Lung (tissue), 12 donors: ENCODE data around the gene ATG7. TPM values are rescaled to one million over a fixed set of nuclear protein-coding genes. Genes with fewer than 3 reads are reported as not detected.

Experiments used
- ATAC-seq: fragments of 200-7000 bp; cut with Tn5 transposase; one replicate; pipeline ENCODE4 v1.9.1; 2020; ENCODE audit warnings: moderate number of reproducible peaks; ENCODE audit not compliant: insufficient read depth, low FRiP score
- DNase-seq, 3 donors: peaks; one replicate each; pipeline ENCODE4 v3.0.0-alpha.2; 2013 to 2017
- H3K27ac ChIP-seq, 2 donors: one replicate each; pipeline ENCODE4 v1.5.1; 2013; ENCODE audit warnings: mild to moderate bottlenecking in 2 of 2, moderate library complexity in 2 of 2, control low read depth in 1 of 2, inconsistent platforms in 1 of 2, low read depth in 1 of 2, low read length in 1 of 2
- H3K27me3 ChIP-seq, 3 donors: one replicate each; pipeline ENCODE4 v1.5.1; 2013; ENCODE audit warnings: low read length in 2 of 3; ENCODE audit not compliant: control insufficient read depth in 3 of 3, insufficient read depth in 3 of 3
- H3K36me3 ChIP-seq, 4 donors: one replicate each; pipeline ENCODE4 v1.5.1; 2013; ENCODE audit warnings: low read length in 4 of 4, mild to moderate bottlenecking in 1 of 4, moderate library complexity in 1 of 4; ENCODE audit not compliant: control insufficient read depth in 4 of 4, insufficient read depth in 4 of 4
- H3K4me1 ChIP-seq, 5 donors: one replicate each; pipeline ENCODE4 v1.5.1; 2013; ENCODE audit warnings: low read length in 5 of 5, mild to moderate bottlenecking in 2 of 5, moderate library complexity in 1 of 5; ENCODE audit not compliant: control insufficient read depth in 5 of 5, insufficient read depth in 5 of 5
- H3K4me3 ChIP-seq: one replicate; pipeline ENCODE4 v1.5.1; 2013; ENCODE audit warnings: mild to moderate bottlenecking, control low read depth, moderate library complexity
- H3K9ac ChIP-seq, 2 donors: one replicate each; pipeline ENCODE4 v1.5.1; 2013; ENCODE audit warnings: low read length in 2 of 2, control low read depth in 1 of 2; ENCODE audit not compliant: insufficient read depth in 1 of 2
- H3K9me3 ChIP-seq, 4 donors: one replicate each; pipeline ENCODE4 v1.5.1; 2013; ENCODE audit warnings: low read length in 3 of 4, mild to moderate bottlenecking in 1 of 4, moderate library complexity in 1 of 4; ENCODE audit not compliant: control insufficient read depth in 4 of 4, insufficient read depth in 3 of 4
- CTCF ChIP-seq: IDR thresholded peaks from 2 replicates; pipeline ENCODE4 v1.5.1; 2012; ENCODE audit warnings: mild to moderate bottlenecking; ENCODE audit errors: control extremely low read depth, extremely low read depth
- WGBS, 2 donors: extraction: QIAGEN DNeasy Blood & Tissue Kit; methylation state at CpG; one replicate each; pipeline ENCODE4 v1.1.7; 2013; 5-methylcytosine and 5-hydroxymethylcytosine counted together
- polyA plus RNA-seq, 2 donors: library from polyadenylated mRNA; stranded (reverse); fragments of 200-250 nt; gene quantifications; one replicate each; pipeline ENCODE4 v1.2.1, GENCODE V29; 2013
- total RNA-seq, 2 donors: library from RNA; depleted of rRNA in 1 of 2; stranded (reverse); fragments of >200 nt in 1 of 2; gene quantifications; one replicate each; pipeline ENCODE4 v1.2.1, GENCODE V29; 2014 to 2021
- donor health status: control.
- donor health status: control.
- donor health status: Bipolar disorder and iron deficiency.
- donor health status: healthy.
- donor health status: DM: yes; HTN: yes; CAD: no.

The ATG7 gene
- total and polyA plus RNA-seq, 4 donors = 11.2 to 72.0 (median 53.3) TPM

GRCh38 chr3:11349446-11349845 is 77.2 kb downstream of the ATG7 start:
- WGBS, 2 donors = 83 to 97% methylated on average over 2 of the region's 2 CpGs
- Histone ChIP-seq H3K36me3 (peaks cover 7 to 22% (median 11%) of the 10 kb centered on the region in 4 donors), H3K27ac (no peak overlapping the region), H3K27me3 (no peaks in the 10 kb centered on the region), H3K4me3 (no peak overlapping the region), H3K9ac (no peak overlapping the region), H3K9me3 (peaks cover 0 to 3% (median 0%) of the 10 kb centered on the region in 4 donors), H3K4me1 (peaks cover 0 to 12% (median 0%) of the 10 kb centered on the region in 5 donors)
- no peak for TF ChIP-seq CTCF
- DNase-seq (no peak), ATAC-seq (no peak)

DNA sequence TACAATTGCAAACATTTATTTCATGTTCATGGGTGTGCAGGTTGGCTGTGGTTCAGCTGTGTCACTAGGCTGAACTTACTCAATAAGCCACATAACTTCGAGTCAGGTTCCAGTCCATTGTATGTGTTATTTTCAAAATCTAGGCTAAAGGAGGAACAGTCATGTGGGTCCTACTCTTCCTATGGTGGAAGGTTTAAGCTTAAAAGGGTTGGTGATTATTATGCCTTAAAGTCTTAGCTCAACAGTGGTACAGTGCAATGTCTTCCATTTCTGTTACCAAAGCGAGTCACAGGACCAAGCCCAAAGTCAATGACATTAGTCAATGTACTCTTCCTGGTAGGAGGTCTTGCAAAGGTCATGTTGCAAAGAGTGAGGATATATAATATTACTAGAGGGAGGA is 78.2 kb downstream of the ATG7 start:
- Histone ChIP-seq H3K27me3 (no peaks in the 10 kb centered on the region), H3K36me3 (peaks cover 5 to 25% (median 11%) of the 10 kb centered on the region in 4 donors), H3K4me1 (peaks cover 0 to 12% (median 0%) of the 10 kb centered on the region in 5 donors), H3K9ac (no peak overlapping the region), H3K9me3 (peaks cover 0 to 3% (median 0%) of the 10 kb centered on the region in 4 donors), H3K4me3 (no peak overlapping the region), H3K27ac (no peak overlapping the region)
- no peak for TF ChIP-seq CTCF
- 56 to 75% methylated on average over 2 of the region's 2 CpGs for WGBS, 2 donors
- DNase-seq (no peak), ATAC-seq (no peak)

GRCh38 chr3:11351451-11351850 is 79.3 kb downstream of the ATG7 start:
- Histone ChIP-seq H3K27ac (no peak overlapping the region), H3K9ac (no peak overlapping the region), H3K4me1 (peaks cover 0 to 12% (median 0%) of the 10 kb centered on the region in 5 donors), H3K4me3 (no peak overlapping the region), H3K27me3 (no peaks in the 10 kb centered on the region), H3K9me3 (peaks cover 0 to 3% (median 0%) of the 10 kb centered on the region in 4 donors), H3K36me3 (peaks cover 5 to 19% (median 10%) of the 10 kb centered on the region in 4 donors)
- ATAC-seq = no peak
- peak; percentile 39 to 83 (median 58) for DNase-seq
- TF ChIP-seq CTCF = no peak
- WGBS, 2 donors = 78 to 79% methylated on average over 5 of the region's 5 CpGs

DNA sequence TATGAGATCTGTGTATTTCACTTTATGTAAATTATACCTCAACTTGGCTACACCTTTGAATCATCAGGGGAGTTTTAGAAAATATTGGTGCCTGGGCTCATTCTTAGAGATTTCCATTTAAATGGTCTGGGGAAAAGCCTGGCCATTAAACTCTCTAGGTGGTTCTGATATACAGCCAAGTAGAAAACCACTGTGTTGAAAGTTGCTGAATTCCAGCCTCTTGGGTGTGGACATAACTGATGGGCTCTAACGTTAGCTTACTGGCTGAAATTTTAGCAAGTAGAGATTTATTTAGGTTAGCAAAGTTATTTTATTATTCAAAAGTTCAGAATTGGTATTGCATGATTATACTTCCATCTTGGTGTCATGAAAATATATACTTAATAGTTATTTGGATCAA is 84.1 kb downstream of the ATG7 start:
- Histone ChIP-seq H3K36me3 (peaks cover 9 to 29% (median 13%) of the 10 kb centered on the region in 4 donors), H3K4me1 (no peaks in the 10 kb centered on the region), H3K27ac (no peak overlapping the region), H3K4me3 (no peak overlapping the region), H3K27me3 (no peaks in the 10 kb centered on the region), H3K9ac (no peak overlapping the region), H3K9me3 (no peaks in the 10 kb centered on the region)
- no peak for DNase-seq
- no peak for TF ChIP-seq CTCF
- no peak for ATAC-seq
- WGBS, 2 donors = 79 to 88% methylated on average over 1 of the region's 1 CpG
